Activated T-helper 2 cell treated with anti-CD3 and anti-CD28 coated beads, Interferon-gamma antibody, Interleukin-2, Interleukin-4, amounts not matched to agents 10 μg/mL and 5 μg/mL and 100 μg/mL, durations not matched to agents 14 hours and 24 hours and 36 hours (primary cell): ENCODE data around the gene RBMS3. TPM values are rescaled to one million over a fixed set of nuclear protein-coding genes. Genes with fewer than 3 reads are reported as not detected.

Source experiments
- DNase-seq: peaks from one replicate; pipeline ENCODE4 v3.0.0; 2021; ENCODE audit warnings: low spot score
- H3K27ac Mint-ChIP-seq: one replicate; pipeline ENCODE4 v1.8.0; 2021; ENCODE audit warnings: mixed read lengths
- H3K27me3 Mint-ChIP-seq: one replicate; pipeline ENCODE4 v1.8.0; 2021; ENCODE audit warnings: low read depth, mixed read lengths
- H3K36me3 Mint-ChIP-seq: one replicate; pipeline ENCODE4 v1.8.0; 2021; ENCODE audit warnings: low read depth, mixed read lengths
- H3K4me1 Mint-ChIP-seq: one replicate; pipeline ENCODE4 v1.8.0; 2021; ENCODE audit warnings: low read depth, mixed read lengths
- H3K4me3 Mint-ChIP-seq: one replicate; pipeline ENCODE4 v1.8.0; 2021; ENCODE audit warnings: low read depth, mild to moderate bottlenecking, moderate library complexity, mixed read lengths
- H3K9me3 Mint-ChIP-seq: one replicate; pipeline ENCODE4 v1.8.0; 2021; ENCODE audit warnings: mixed read lengths
- intact Hi-C: fragments of 100-400 bp; cut with micrococcal nuclease; formaldehyde crosslinking; loops from one replicate; pipeline ENCODE4 v1.15.1; 2023
- total RNA-seq: library from RNA; stranded (reverse); gene quantifications from 2 replicates; pipeline ENCODE4 v1.2.3, GENCODE V29; 2022

RBMS3 gene
- total RNA-seq, 1 donor from 2014 or later = 5.3 TPM

DNA sequence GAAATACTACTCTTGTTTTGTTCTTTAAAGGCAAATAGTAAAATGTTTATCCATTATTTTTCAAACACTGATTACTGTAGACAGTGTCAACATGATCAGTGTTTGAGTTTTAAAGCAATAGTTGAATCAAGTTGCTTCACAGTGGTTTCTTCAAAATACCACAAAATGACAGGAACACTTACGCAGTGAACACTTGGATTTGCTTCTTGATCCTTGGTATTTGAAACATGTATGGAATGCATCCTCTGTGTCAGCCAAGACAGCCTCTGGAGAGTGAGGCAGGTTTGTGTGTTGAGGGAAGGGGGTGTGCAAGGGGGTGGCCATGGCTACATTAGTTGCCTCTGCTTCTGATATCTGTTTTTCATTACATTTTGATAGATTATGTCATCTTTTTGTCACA, 413.0 kb downstream of the RBMS3 start:
- Mint-ChIP-seq H3K27me3 (peaks cover 5% of the 10 kb centered on the region), H3K4me3 (no peak overlapping the region), H3K9me3 (no peaks in the 10 kb centered on the region), H3K36me3 (no peaks in the 10 kb centered on the region), H3K27ac (no peak overlapping the region), H3K4me1 (no peaks in the 10 kb centered on the region)
- DNase-seq = no peak
- intact Hi-C loops = no loop called here

DNA sequence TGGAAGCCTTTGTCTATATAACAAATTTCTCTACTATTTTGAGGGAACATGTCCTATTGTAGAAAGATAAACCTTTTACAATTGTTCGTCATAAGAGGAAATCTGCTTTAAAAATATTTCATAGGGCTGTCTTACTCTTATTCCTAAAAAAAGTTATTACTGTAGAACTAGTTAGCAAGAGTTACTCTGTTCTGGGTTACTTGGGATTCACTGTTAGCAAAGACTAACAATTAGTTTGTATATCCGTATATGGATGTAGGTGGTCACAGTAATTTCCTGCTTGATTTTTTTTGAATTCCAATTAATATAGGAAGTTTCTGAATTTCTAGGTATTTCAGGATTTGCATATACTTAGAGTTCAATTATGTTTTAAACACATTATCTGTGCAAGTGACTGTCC, 413.5 kb downstream of the RBMS3 start:
- Mint-ChIP-seq H3K27me3 (peaks cover 5% of the 10 kb centered on the region), H3K9me3 (no peaks in the 10 kb centered on the region), H3K27ac (no peak overlapping the region), H3K36me3 (no peaks in the 10 kb centered on the region), H3K4me1 (no peaks in the 10 kb centered on the region), H3K4me3 (no peak overlapping the region)
- intact Hi-C loops = no loop called here
- no peak for DNase-seq

DNA sequence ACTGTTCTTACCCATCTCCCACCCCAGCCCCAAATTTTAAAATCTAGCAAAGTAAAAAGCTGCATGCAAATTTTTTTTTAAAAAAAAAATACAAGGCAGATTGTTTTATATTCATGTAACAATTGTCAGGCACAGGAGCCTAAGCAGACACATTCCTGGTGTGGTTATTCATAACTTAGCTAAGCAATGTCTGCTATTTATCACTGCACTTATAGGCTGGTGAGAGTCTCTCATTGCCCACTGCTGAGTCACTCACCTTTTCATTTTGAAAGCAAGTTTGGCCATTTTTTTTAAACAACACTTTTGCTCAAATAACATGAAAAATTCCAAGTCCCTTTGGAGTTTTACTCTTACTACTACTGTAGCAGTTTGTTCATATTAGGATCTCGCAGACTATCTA, 413.9 kb downstream of the RBMS3 start:
- Mint-ChIP-seq H3K4me3 (no peak overlapping the region), H3K9me3 (no peaks in the 10 kb centered on the region), H3K27me3 (peaks cover 5% of the 10 kb centered on the region), H3K36me3 (no peaks in the 10 kb centered on the region), H3K27ac (no peak overlapping the region), H3K4me1 (no peaks in the 10 kb centered on the region)
- no peak for DNase-seq
- intact Hi-C loops = no loop called here

DNA sequence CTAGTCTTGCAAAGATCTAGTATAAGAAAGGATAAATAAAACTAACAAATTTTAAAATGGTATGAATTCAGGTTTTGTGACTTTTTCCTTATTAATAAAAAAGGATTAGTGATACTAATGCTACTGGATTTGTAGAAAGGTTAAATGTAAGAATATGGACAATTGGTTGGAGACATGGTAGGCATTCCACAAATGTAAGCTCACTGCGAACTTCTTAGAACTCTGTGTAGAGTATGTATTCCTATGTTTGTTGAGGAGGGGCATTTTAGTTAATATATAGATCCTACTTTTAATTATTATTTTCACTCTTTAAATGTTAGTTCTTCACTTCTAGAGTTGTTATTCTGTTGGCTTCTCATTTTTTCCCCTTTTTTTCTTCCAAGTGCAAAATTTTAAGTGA, 414.3 kb downstream of the RBMS3 start:
- Mint-ChIP-seq H3K9me3 (peaks cover 3% of the 10 kb centered on the region), H3K27ac (no peak overlapping the region), H3K4me1 (no peaks in the 10 kb centered on the region), H3K4me3 (no peak overlapping the region), H3K36me3 (no peaks in the 10 kb centered on the region), H3K27me3 (peaks cover 3% of the 10 kb centered on the region)
- DNase-seq = no peak
- intact Hi-C loops = no loop called here

DNA sequence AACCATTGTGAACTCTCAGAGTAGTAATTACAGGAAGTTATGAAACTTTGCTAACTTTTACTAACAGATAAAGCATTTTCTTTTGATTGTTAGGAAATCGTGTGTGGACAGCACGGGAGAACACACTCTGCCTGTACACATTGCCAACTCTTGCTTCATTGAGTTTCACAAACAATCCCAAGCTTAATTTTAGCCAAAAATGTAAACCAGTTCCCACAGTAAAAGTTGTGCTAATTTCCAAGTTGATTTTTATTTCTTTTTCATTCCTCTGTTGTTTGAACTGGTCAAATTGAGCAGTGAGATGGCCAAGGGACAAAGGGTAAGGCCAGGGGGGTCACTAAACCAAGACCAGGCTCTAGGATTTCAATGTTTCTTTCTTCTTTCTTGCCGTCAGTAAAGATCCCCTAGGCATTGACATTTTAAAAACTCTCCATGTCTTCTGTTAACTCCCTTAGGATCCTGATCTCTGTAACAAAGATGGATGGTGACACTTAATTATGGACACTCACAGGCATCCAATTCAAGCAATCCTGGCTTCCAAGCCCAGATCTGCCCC, 414.9 kb downstream of the RBMS3 start:
- no peak for DNase-seq
- Mint-ChIP-seq H3K27ac (no peak overlapping the region), H3K4me3 (no peak overlapping the region), H3K9me3 (peaks cover 9% of the 10 kb centered on the region), H3K4me1 (no peaks in the 10 kb centered on the region), H3K36me3 (no peaks in the 10 kb centered on the region), H3K27me3 (peaks cover 3% of the 10 kb centered on the region)
- intact Hi-C loops = no loop called here

DNA sequence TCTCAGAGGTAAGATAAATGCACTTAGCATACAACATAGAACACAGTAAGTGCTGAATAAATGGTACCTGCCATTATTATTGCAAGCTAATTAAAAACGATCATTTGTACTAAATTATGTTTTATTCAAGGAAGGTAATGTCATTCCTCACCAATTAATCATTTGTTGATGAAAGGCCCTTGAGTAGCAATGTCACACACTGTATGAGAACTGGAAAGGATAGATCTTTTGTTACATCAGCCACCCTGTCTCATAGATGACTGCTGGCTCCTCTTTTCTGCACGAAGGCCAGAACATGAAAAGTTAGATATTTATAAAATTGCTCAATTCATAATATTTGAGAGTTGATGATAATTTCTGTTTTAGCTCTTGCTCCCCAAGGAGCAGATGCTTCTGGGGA, 415.4 kb downstream of the RBMS3 start:
- H3K27me3 Mint-ChIP-seq = peaks cover 1% of the 10 kb centered on the region
- H3K9me3 Mint-ChIP-seq = peaks cover 10% of the 10 kb centered on the region
- no peak for DNase-seq
- H3K36me3 Mint-ChIP-seq = no peaks in the 10 kb centered on the region
- H3K4me1 Mint-ChIP-seq = no peaks in the 10 kb centered on the region
- H3K4me3 Mint-ChIP-seq = no peak overlapping the region
- H3K27ac Mint-ChIP-seq = no peak overlapping the region
- intact Hi-C loops = no loop called here

DNA sequence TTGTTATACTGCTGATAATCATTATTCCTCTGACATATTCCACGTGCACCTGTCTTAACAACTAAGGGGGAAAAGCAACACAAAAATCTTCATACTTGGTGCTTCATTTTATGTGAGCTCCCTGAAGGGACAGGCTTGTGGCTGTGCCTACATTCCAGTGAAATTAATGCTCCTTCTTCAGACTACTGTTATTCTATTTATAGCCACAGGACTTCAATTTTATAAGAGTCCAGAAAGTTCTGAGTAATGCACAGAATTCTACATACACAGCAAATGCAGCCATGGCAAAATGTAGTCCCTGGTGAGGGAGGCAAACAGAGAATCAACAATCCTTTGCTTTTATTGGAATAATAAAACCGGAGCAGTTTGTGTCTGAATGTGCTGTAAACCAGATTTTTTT, 417.1 kb downstream of the RBMS3 start:
- Mint-ChIP-seq H3K36me3 (no peaks in the 10 kb centered on the region), H3K4me3 (no peak overlapping the region), H3K4me1 (no peaks in the 10 kb centered on the region), H3K27me3 (no peaks in the 10 kb centered on the region), H3K27ac (no peak overlapping the region), H3K9me3 (peaks cover 10% of the 10 kb centered on the region)
- no peak for DNase-seq
- intact Hi-C loops = no loop called here

DNA sequence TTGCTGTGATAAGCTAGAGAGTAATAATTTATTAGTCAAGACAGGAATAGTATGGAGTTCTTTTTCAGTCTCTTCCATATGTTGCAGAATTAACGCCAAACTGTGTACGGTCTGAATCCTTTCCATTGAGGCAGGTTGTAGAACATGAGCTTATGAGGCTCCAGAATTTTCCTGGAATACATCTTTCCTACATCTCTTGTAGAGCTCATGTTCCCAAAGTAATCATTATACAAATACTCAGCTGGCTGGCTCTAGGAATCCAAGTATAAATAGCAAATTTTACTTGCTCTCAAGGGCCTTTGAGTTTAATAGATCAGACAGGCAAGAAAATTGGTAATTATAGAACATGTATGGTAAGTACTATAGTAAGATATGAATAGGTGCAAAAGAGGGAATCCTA, 419.4 kb downstream of the RBMS3 start:
- intact Hi-C loops = no loop called here
- peaks cover 10% of the 10 kb centered on the region for H3K9me3 Mint-ChIP-seq
- no peaks in the 10 kb centered on the region for H3K4me1 Mint-ChIP-seq
- H3K36me3 Mint-ChIP-seq = no peaks in the 10 kb centered on the region
- no peak overlapping the region for H3K27ac Mint-ChIP-seq
- DNase-seq = no peak
- no peak overlapping the region for H3K4me3 Mint-ChIP-seq
- no peaks in the 10 kb centered on the region for H3K27me3 Mint-ChIP-seq

DNA sequence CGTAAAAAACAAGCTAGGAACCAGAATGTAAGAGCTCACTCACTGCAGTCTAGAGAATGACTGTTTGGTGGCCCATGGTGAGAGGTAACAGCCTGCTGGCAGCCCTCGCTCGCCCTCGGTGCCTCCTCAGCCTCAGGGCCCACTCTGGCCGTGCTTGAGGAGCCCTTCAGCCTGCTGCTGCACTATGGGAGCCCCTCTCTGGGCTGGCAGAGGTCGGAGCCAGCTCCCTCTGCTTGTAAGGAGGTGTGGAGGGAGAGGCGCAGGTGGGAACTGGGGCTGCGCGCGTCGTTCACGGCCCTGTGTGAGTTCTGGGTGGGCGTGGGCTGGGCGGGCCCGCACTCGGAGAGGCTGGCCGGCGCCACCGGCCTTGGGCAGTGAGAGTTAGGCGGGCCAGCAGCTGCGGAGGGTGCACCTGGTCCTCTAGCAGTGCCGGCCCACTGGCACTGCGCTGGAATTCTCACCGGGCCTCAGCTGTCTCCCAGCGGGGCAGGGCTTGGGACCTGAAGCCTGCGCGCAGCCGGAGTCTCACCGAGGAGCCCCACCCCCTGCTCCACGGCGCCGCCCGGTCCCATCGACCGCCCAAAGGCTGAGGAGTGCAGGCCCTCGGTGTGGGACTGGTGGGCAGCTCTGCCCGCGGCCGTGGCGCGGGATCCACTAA, 420.6 kb downstream of the RBMS3 start:
- no peak for DNase-seq
- H3K4me1 Mint-ChIP-seq = no peaks in the 10 kb centered on the region
- no peaks in the 10 kb centered on the region for H3K27me3 Mint-ChIP-seq
- intact Hi-C loops = no loop called here
- no peak overlapping the region for H3K4me3 Mint-ChIP-seq
- no peaks in the 10 kb centered on the region for H3K36me3 Mint-ChIP-seq
- H3K9me3 Mint-ChIP-seq = peaks cover 10% of the 10 kb centered on the region
- no peak overlapping the region for H3K27ac Mint-ChIP-seq

DNA sequence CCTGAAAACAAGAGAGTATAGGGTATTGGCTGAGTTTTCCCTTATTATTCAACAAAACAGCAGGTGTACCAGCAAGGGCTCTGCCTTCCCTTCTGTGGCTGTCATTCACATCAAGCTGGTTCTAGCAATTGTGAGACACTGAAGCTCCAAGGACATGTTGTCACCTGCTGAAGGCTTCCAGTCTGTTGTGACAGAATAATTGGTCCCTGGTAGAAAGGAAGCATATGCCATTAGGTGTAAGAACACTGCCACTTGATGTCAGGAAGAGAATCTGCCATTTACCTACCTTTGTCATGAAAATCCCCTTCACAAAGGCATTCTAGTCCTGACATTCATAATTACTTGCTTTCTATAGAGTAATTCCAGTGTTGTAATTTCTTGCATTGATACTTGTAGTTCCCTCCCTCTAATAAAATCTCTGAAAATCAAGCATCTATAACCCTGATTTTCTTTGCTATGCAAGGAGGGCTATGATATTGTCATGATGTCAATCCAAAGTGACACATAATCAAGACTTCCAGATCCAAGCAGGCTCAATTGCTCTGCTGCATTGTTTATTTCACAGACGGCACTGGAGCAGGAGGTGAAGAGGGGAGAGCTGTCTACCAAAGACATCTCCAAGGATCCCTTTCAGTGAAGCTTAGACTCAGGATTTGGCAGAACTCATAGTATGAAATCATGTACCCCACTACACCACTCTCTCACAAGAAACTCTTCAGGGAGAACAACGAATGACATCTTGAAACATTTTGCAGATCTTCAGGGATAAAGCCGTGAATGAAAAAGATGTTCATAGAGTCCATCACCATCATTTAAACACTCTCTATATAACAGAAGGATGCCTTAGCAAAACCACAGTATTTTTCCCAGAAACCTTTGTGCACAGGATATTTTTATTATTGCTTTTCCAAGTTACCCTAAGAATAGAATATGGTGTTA, 425.3 kb downstream of the RBMS3 start:
- Mint-ChIP-seq H3K4me3 (no peak overlapping the region), H3K9me3 (no peaks in the 10 kb centered on the region), H3K36me3 (no peaks in the 10 kb centered on the region), H3K4me1 (no peaks in the 10 kb centered on the region), H3K27ac (no peak overlapping the region), H3K27me3 (no peaks in the 10 kb centered on the region)
- no peak for DNase-seq
- intact Hi-C loops = no loop called here

DNA sequence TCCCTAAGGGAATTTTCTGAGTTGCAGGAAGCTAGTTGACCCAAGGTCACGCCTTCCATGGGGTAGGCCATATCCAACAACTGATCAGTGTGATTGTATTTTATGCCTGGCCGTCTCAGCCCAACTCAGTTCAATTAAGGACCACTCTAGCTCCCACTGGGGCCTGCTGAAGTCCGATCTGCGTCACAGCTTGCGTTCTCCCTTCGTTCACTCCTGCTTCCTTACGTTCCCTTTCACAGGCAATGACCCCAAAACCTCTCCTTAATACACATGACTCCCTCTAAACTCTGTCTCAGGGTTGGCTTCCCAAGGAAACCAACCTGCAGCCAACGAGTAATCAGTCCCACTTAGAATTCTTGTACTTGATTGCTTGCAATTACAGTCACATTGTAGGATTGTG, 428.0 kb downstream of the RBMS3 start:
- Mint-ChIP-seq H3K4me1 (no peaks in the 10 kb centered on the region), H3K27me3 (no peaks in the 10 kb centered on the region), H3K9me3 (no peaks in the 10 kb centered on the region), H3K27ac (no peak overlapping the region), H3K4me3 (no peak overlapping the region), H3K36me3 (no peaks in the 10 kb centered on the region)
- intact Hi-C loops = no loop called here
- no peak for DNase-seq

DNA sequence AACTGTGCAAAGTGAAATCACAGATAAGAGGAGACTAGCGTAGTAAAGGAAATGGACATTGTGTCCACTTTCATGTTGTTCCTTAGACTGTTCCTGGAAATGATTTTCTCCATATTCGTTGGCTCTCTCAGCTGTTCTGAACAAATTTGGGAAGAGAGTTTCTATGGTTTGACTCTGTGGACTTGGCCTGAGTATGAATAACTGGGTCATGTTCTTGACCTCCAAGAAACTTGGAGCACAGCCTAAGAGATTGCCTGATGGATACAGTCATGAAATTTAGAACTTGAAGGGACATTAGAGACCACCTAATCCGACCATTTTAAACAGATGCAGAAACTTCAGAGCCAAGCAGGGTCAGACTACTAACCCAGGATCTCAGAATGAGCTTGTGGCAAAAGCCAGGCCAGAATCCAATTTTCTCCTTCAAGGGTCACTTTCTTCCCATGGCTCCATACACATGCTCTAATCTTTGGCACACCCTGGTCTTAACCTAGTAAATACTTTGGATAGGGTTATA, 430.4 kb downstream of the RBMS3 start:
- no peak overlapping the region for H3K4me3 Mint-ChIP-seq
- intact Hi-C loops = no loop called here

DNA sequence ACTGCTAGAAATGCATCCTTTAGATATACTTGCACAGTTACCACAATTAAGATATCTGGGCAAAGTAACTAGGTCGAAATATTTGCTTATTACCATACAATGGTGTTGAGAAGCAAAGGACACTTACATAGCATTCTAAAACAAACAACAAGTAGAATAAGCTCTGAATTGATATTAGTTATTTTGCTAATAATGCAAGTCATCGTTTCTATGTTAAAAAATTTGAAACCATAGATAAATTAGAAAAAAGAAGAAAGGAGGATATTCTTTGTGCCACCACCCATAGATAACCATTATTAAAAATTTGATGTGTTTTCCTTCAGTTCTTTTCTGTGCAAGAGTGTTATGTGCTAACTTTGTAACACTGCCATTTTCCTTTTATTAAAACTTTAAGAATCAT, 435.3 kb downstream of the RBMS3 start:
- DNase-seq = no peak
- intact Hi-C loops = no loop called here
- Mint-ChIP-seq H3K27me3 (no peaks in the 10 kb centered on the region), H3K9me3 (no peaks in the 10 kb centered on the region), H3K4me1 (no peaks in the 10 kb centered on the region), H3K4me3 (no peak overlapping the region), H3K27ac (no peak overlapping the region), H3K36me3 (no peaks in the 10 kb centered on the region)

More for the DNA sequence above, 430.4 kb downstream of the RBMS3 start:
- no peaks in the 10 kb centered on the region for H3K36me3 Mint-ChIP-seq
- DNase-seq = no peak
- no peaks in the 10 kb centered on the region for H3K4me1 Mint-ChIP-seq
- H3K9me3 Mint-ChIP-seq = no peaks in the 10 kb centered on the region
- no peak overlapping the region for H3K27ac Mint-ChIP-seq
- H3K27me3 Mint-ChIP-seq = no peaks in the 10 kb centered on the region
